NCI-H510A (cell line): ENCODE results near the gene TTC13.
A peak's percentile ranks its signal among the peaks of the same experiment; 100 is the strongest.
"Not testable (repeated sequence)": the region's sequence is repeated elsewhere in the genome, so short reads cannot be mapped to it uniquely, and the experiment has no call there.

ENCODE experiments used
- DNase-seq: peaks from one replicate; lab custom pipeline; 2025; lab: John Stamatoyannopoulos, UW

The TTC13 gene

GRCh38 chr1:230992100-230992774 is 13.6 kb upstream of the TTC13 start:
- peak; percentile 82 for DNase-seq

GRCh38 chr1:230987448-230987847 is 8.8 kb upstream of the TTC13 start:
- DNase-seq = no peak

GRCh38 chr1:230986976-230987375 is 8.3 kb upstream of the TTC13 start:
- no peak for DNase-seq

GRCh38 chr1:230985711-230986110 is 7.0 kb upstream of the TTC13 start:
- DNase-seq = no peak

- not testable (repeated sequence) for DNase-seq
Observed at GRCh38 chr1:230984622-230985515, 6.2 kb upstream of the TTC13 start.

GRCh38 chr1:230983811-230984210 is 5.2 kb upstream of the TTC13 start:
- no peak for DNase-seq

GRCh38 chr1:230982696-230983095 is 4.0 kb upstream of the TTC13 start:
- no peak for DNase-seq

- no peak for DNase-seq
Observed at GRCh38 chr1:230979952-230980351, 1.3 kb upstream of the TTC13 start.

GRCh38 chr1:230979389-230979716 is 692 bp upstream of the TTC13 start:
- no peak for DNase-seq

GRCh38 chr1:230977761-230978490 is 735 bp downstream of the TTC13 start:
- peak; percentile 42 for DNase-seq

- no peak for DNase-seq
Observed at GRCh38 chr1:230976825-230977747, 1.6 kb downstream of the TTC13 start.

- DNase-seq = no peak
Observed at GRCh38 chr1:230976360-230976759, 2.3 kb downstream of the TTC13 start.

GRCh38 chr1:230975636-230976035 is 3.0 kb downstream of the TTC13 start:
- DNase-seq = no peak

GRCh38 chr1:230972855-230973271 is 5.8 kb downstream of the TTC13 start:
- DNase-seq = no peak

GRCh38 chr1:230971771-230972170 is 6.9 kb downstream of the TTC13 start:
- no peak for DNase-seq

- no peak for DNase-seq
Observed at GRCh38 chr1:230970432-230970831, 8.2 kb downstream of the TTC13 start.

GRCh38 chr1:230966358-230966873 is 12.2 kb downstream of the TTC13 start:
- no peak for DNase-seq

GRCh38 chr1:230965535-230965934 is 13.1 kb downstream of the TTC13 start:
- no peak for DNase-seq

GRCh38 chr1:230964896-230965295 is 13.8 kb downstream of the TTC13 start:
- no peak for DNase-seq

GRCh38 chr1:230958370-230958769 is 20.3 kb downstream of the TTC13 start:
- no peak for DNase-seq

- DNase-seq = no peak
Observed at GRCh38 chr1:230957580-230957989, 21.1 kb downstream of the TTC13 start.
